Measurements from ENCODE around the gene CCDC71. TPM values are rescaled to one million over a fixed set of nuclear protein-coding genes. Genes with fewer than 3 reads are reported as not detected.

CCDC71 gene
- total and polyA plus RNA-seq, 9 of the 15 experiments (the other 6 are each of a cell fraction or from before 2014, with no cell fraction given): 0.13 to 19.3 (median 14.3) TPM

DNA sequence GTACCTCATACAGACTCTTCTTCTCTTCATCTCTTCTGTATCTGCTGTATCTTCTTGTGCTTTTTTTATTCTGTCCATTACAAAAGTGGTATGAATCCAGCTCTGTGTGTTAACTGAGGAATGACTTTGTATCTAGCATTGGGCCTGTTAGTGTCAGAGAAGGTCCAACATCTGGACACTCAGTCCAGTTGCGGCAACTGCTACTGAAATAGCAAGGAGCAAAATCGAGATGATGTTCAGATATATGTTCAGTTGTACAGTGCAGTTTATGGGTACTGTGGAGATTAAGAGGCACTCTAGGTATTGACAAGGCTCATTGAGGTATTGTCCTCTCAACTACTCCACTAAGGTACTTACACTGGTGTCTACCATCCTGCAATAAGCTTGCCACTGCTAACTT lies 47.9 kb upstream of the CCDC71 start:
- TF ChIP-seq PHTF2 (CRISPR knock-in tag; IDR thresholded peaks at IDR 0.05) (no peak), HNRNPL (IDR thresholded peaks at IDR 0.05; ENCODE audit: low read depth, low read length) (no peak), FOXA1 (IDR thresholded peaks at IDR 0.05; ENCODE audit: borderline replicate concordance) (no peak), HLTF (IDR thresholded peaks at IDR 0.05) (no peak)
- TF ChIP-seq, protein P1, sequence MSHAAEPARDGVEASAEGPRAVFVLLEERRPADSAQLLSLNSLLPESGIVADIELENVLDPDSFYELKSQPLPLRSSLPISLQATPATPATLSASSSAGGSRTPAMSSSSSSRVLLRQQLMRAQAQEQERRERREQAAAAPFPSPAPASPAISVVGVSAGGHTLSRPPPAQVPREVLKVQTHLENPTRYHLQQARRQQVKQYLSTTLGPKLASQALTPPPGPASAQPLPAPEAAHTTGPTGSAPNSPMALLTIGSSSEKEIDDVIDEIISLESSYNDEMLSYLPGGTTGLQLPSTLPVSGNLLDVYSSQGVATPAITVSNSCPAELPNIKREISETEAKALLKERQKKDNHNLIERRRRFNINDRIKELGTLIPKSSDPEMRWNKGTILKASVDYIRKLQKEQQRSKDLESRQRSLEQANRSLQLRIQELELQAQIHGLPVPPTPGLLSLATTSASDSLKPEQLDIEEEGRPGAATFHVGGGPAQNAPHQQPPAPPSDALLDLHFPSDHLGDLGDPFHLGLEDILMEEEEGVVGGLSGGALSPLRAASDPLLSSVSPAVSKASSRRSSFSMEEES (CRISPR knock-in tag; IDR thresholded peaks at IDR 0.05): no peak
- TF ChIP-seq, protein P2, sequence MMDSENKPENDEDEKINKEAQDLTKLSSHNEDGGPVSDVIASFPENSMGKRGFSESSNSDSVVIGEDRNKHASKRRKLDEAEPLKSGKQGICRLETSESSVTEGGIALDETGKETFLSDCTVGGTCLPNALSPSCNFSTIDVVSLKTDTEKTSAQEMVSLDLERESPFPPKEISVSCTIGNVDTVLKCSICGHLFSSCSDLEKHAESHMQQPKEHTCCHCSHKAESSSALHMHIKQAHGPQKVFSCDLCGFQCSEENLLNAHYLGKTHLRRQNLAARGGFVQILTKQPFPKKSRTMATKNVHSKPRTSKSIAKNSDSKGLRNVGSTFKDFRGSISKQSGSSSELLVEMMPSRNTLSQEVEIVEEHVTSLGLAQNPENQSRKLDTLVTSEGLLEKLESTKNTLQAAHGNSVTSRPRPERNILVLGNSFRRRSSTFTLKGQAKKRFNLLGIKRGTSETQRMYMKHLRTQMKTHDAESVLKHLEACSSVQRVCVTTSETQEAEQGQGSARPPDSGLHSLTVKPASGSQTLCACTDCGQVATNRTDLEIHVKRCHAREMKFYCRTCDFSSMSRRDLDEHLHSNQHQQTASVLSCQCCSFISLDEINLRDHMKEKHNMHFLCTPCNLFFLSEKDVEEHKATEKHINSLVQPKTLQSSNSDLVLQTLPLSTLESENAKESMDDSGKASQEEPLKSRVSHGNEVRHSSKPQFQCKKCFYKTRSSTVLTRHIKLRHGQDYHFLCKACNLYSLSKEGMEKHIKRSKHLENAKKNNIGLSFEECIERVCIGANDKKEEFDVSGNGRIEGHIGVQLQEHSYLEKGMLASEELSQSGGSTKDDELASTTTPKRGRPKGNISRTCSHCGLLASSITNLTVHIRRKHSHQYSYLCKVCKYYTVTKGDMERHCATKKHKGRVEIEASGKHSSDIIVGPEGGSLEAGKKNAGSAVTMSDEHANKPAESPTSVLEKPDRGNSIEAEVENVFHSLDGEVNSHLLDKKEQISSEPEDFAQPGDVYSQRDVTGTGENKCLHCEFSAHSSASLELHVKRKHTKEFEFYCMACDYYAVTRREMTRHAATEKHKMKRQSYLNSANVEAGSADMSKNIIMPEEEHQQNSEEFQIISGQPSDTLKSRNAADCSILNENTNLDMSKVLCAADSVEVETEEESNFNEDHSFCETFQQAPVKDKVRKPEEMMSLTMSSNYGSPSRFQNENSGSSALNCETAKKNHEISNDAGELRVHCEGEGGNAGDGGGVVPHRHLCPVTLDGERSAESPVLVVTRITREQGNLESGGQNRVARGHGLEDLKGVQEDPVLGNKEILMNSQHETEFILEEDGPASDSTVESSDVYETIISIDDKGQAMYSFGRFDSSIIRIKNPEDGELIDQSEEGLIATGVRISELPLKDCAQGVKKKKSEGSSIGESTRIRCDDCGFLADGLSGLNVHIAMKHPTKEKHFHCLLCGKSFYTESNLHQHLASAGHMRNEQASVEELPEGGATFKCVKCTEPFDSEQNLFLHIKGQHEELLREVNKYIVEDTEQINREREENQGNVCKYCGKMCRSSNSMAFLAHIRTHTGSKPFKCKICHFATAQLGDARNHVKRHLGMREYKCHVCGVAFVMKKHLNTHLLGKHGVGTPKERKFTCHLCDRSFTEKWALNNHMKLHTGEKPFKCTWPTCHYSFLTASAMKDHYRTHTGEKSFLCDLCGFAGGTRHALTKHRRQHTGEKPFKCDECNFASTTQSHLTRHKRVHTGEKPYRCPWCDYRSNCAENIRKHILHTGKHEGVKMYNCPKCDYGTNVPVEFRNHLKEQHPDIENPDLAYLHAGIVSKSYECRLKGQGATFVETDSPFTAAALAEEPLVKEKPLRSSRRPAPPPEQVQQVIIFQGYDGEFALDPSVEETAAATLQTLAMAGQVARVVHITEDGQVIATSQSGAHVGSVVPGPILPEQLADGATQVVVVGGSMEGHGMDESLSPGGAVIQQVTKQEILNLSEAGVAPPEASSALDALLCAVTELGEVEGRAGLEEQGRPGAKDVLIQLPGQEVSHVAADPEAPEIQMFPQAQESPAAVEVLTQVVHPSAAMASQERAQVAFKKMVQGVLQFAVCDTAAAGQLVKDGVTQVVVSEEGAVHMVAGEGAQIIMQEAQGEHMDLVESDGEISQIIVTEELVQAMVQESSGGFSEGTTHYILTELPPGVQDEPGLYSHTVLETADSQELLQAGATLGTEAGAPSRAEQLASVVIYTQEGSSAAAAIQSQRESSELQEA (IDR thresholded peaks at IDR 0.05; ENCODE audit: low read depth): no peak
- TF ChIP-seq, protein P3, sequence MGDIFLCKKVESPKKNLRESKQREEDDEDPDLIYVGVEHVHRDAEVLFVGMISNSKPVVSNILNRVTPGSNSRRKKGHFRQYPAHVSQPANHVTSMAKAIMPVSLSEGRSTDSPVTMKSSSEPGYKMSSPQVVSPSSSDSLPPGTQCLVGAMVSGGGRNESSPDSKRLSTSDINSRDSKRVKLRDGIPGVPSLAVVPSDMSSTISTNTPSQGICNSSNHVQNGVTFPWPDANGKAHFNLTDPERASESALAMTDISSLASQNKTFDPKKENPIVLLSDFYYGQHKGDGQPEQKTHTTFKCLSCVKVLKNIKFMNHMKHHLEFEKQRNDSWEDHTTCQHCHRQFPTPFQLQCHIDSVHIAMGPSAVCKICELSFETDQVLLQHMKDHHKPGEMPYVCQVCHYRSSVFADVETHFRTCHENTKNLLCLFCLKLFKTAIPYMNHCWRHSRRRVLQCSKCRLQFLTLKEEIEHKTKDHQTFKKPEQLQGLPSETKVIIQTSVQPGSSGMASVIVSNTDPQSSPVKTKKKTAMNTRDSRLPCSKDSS (IDR thresholded peaks at IDR 0.05; ENCODE audit: low read depth, partially characterized antibody): no peak
- TF ChIP-seq, protein P4, sequence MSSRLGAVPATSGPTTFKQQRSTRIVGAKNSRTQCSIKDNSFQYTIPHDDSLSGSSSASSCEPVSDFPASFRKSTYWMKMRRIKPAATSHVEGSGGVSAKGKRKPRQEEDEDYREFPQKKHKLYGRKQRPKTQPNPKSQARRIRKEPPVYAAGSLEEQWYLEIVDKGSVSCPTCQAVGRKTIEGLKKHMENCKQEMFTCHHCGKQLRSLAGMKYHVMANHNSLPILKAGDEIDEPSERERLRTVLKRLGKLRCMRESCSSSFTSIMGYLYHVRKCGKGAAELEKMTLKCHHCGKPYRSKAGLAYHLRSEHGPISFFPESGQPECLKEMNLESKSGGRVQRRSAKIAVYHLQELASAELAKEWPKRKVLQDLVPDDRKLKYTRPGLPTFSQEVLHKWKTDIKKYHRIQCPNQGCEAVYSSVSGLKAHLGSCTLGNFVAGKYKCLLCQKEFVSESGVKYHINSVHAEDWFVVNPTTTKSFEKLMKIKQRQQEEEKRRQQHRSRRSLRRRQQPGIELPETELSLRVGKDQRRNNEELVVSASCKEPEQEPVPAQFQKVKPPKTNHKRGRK (tag; IDR thresholded peaks at IDR 0.05): no peak
- BruUV-seq (replicated peaks): no TSS peak
- Histone ChIP-seq H3K27ac (ENCODE audit: extremely low read depth, low read depth, low read length) (no peak overlapping the region), H3K9me1 (ENCODE audit: control insufficient read depth, insufficient read depth, low read length) (no peaks in the 10 kb centered on the region), H3K4me2 (ENCODE audit: insufficient read depth, low read length) (no peak overlapping the region), H3K4me3 (no peak overlapping the region), H3K4me1 (replicated peaks in 1 of 2; ENCODE audit: control insufficient read depth in 2 of 2, insufficient read depth in 2 of 2, low read length in 2 of 2) (peaks cover 0 to 7% of the 10 kb centered on the region in 2 experiments; a peak in 3 of 5 replicates), H3K9ac (ENCODE audit: insufficient read depth in 1 of 2, low read depth in 2 of 2, low read length in 2 of 2) (no peak overlapping the region), H2AFZ (ENCODE audit: low read depth, low read length) (no peak overlapping the region), H4K20me1 (replicated peaks; ENCODE audit: control insufficient read depth, insufficient read depth, low read length) (no peaks in the 10 kb centered on the region), H3K36me3 (ENCODE audit: control insufficient read depth, insufficient read depth, low read length) (no peaks in the 10 kb centered on the region), H3K27me3 (ENCODE audit: control insufficient read depth in 2 of 2, insufficient read depth in 2 of 2, low read length in 2 of 2) (no peaks in the 10 kb centered on the region), H3K9me3 (replicated peaks; ENCODE audit: control insufficient read depth, insufficient read depth, low read depth, low read length) (peaks cover 1% of the 10 kb centered on the region; the same call in 1 of the 2 replicates), H3K79me2 (ENCODE audit: control insufficient read depth, insufficient read depth, low read length) (no peaks in the 10 kb centered on the region)
- 50% methylated on average over 2 of the region's 2 CpGs for WGBS (ENCODE audit: insufficient coverage, low coverage, missing lambda C conversion rate)
- intact Hi-C loops (cut with micrococcal nuclease): no loop called here
- FAIRE-seq: no peak
- no peak for ATAC-seq
- CTCF ChIA-PET (ENCODE audit: low intra/inter-chr PET ratio): no interaction called here
- DNase-seq (ENCODE audit: extremely low read depth in 1 of 4, low spot score in 3 of 4): no peak
- POLR2A ChIA-PET: interaction anchor here (0.7 kb wide), 1 partner anchor 9 kb away, joined by 3 read pairs; no protein-coding TSS in a partner anchor
- in situ Hi-C loops (cut with MboI): no loop called here
